ENCODE results near the gene EIF2B2. TPM values are rescaled to one million over a fixed set of nuclear protein-coding genes. Genes with fewer than 3 reads are reported as not detected.

Gene EIF2B2
- total RNA-seq, 2 experiments from 2014 or later: 33.5 to 49.8 TPM

DNA sequence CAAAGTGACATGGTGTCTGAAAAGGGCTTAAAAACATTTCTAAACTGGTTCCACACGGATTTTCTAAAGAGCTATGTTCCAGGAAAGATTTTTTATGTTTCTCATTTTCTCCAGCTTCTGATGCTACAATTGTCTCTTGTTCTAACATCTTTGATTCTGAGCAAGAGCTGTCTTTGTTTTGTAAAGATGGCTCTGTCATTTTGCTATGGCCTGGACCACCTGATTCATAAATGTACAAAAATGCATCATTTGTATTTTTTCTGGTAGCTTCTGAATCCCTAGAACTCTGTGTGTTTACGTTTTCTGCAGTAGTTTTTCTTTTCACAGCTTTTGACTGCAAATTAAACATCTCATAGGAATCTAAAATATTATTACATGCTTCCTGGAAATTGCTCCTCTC lies 45.4 kb downstream of the EIF2B2 start:
- Histone ChIP-seq H2AFZ (ENCODE audit: low read length) (no peak overlapping the region), H3K79me2 (ENCODE audit: insufficient read depth, low read depth, low read length) (no peaks in the 10 kb centered on the region), H3K9me2 (ENCODE audit: insufficient read depth, low read length) (no peaks in the 10 kb centered on the region), H3K9me3 (ENCODE audit: low read length) (no peaks in the 10 kb centered on the region), H4K20me1 (ENCODE audit: insufficient read depth, low read length) (no peaks in the 10 kb centered on the region), H3K4me3 (ENCODE audit: low read depth, low read length, poor library complexity, severe bottlenecking) (no peak overlapping the region), H3K4me1 (ENCODE audit: insufficient read depth, low read length, poor library complexity, severe bottlenecking) (peaks cover 9% of the 10 kb centered on the region), H3K36me3 (ENCODE audit: insufficient read depth, low read length) (peaks cover 9% of the 10 kb centered on the region; the same call in 1 of the 2 replicates), H3K27ac (ENCODE audit: low read depth, low read length, poor library complexity, severe bottlenecking) (no peak overlapping the region), H3K4me2 (ENCODE audit: low read length) (no peak overlapping the region)
- BruUV-seq (replicated peaks): no TSS peak
- ChIA-PET POLR2A (interaction anchor here (0.6 to 1.6 kb wide), 3 partner anchors 18 to 79 kb away, joined by 3 to 4 read pairs (median 3); no protein-coding TSS in a partner anchor), CTCF (ENCODE audit: unreplicated experiment) (no interaction called here)
- no peak for DNase-seq (ENCODE audit: low spot score)
- intact Hi-C loops (cut with micrococcal nuclease; ENCODE audit: unreplicated experiment): loop anchor here (5.0 kb wide), 1 partner anchor 41 kb away; no protein-coding TSS in a partner anchor
- TF ChIP-seq, protein P1, sequence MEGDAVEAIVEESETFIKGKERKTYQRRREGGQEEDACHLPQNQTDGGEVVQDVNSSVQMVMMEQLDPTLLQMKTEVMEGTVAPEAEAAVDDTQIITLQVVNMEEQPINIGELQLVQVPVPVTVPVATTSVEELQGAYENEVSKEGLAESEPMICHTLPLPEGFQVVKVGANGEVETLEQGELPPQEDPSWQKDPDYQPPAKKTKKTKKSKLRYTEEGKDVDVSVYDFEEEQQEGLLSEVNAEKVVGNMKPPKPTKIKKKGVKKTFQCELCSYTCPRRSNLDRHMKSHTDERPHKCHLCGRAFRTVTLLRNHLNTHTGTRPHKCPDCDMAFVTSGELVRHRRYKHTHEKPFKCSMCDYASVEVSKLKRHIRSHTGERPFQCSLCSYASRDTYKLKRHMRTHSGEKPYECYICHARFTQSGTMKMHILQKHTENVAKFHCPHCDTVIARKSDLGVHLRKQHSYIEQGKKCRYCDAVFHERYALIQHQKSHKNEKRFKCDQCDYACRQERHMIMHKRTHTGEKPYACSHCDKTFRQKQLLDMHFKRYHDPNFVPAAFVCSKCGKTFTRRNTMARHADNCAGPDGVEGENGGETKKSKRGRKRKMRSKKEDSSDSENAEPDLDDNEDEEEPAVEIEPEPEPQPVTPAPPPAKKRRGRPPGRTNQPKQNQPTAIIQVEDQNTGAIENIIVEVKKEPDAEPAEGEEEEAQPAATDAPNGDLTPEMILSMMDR (conservative IDR thresholded peaks at IDR 0.05; ENCODE audit: low read length): no peak
- no peak for TF ChIP-seq EZH2phosphoT487 (IDR thresholded peaks at IDR 0.05; ENCODE audit: borderline replicate concordance, low read depth, low read length)

DNA sequence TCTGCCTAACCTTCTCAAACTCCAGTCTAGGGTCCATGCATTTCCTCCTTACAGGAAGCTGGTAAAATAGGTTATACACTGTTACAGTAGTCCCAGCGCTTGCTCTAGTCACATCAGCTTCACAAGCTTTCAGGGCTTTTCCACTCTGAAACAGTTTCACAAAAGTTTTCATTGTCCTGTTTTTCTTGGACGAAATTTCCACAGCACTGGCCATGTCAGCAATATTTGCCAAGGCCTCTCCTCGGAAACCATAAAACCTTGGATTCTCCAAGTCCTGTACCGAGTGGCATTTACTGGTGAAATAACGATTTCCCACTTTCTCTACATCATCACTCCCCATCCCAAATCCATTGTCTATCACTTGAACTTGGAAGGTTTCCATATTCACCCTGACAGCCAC lies 46.4 kb downstream of the EIF2B2 start:
- no peak for TF ChIP-seq EZH2phosphoT487 (IDR thresholded peaks at IDR 0.05; ENCODE audit: borderline replicate concordance, low read depth, low read length)
- TF ChIP-seq, protein P1 (conservative IDR thresholded peaks at IDR 0.05; ENCODE audit: low read length): no peak
- Histone ChIP-seq H3K4me2 (ENCODE audit: low read length) (no peak overlapping the region), H3K79me2 (ENCODE audit: insufficient read depth, low read depth, low read length) (no peaks in the 10 kb centered on the region), H3K9me2 (ENCODE audit: insufficient read depth, low read length) (no peaks in the 10 kb centered on the region), H3K9me3 (ENCODE audit: low read length) (no peaks in the 10 kb centered on the region), H3K36me3 (ENCODE audit: insufficient read depth, low read length) (peaks cover 18% of the 10 kb centered on the region; the same call in 1 of the 2 replicates), H3K27ac (ENCODE audit: low read depth, low read length, poor library complexity, severe bottlenecking) (no peak overlapping the region), H3K4me3 (ENCODE audit: low read depth, low read length, poor library complexity, severe bottlenecking) (no peak overlapping the region), H3K4me1 (ENCODE audit: insufficient read depth, low read length, poor library complexity, severe bottlenecking) (peaks cover 9% of the 10 kb centered on the region), H4K20me1 (ENCODE audit: insufficient read depth, low read length) (no peaks in the 10 kb centered on the region), H2AFZ (ENCODE audit: low read length) (no peak overlapping the region)
- DNase-seq (ENCODE audit: low spot score): no peak
- CTCF ChIA-PET (ENCODE audit: unreplicated experiment): interaction anchor here (0.8 kb wide), 1 partner anchor 39 kb away, joined by 3 read pairs; no protein-coding TSS in a partner anchor
- no TSS peak for BruUV-seq (replicated peaks)
- intact Hi-C loops (cut with micrococcal nuclease; ENCODE audit: unreplicated experiment): loop anchor here (5.0 kb wide), 1 partner anchor 42 kb away; no protein-coding TSS in a partner anchor
- POLR2A ChIA-PET: interaction anchor here (1.6 kb wide), 1 partner anchor 17 kb away, joined by 4 read pairs; no protein-coding TSS in a partner anchor

DNA sequence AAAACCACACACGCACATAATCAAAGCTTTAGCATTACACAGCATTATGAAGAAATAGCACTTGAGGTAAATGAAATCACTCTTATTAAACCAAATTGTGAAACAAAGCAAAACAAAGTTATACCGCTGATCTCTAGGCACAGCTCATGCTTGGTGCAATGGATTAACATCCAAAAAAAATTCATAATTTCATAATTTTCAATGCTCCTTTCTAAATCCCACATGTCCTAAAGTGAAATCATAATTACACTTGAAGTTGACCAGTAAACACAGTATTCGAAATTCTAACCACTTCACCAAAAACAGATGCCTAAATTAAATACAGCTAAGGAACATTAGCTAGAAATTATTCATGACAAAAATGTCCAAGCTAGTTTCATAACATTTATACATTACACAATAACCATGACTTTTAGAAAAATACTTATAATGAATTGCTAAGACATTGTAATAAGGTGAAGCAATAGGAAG lies 47.0 kb downstream of the EIF2B2 start:
- TF ChIP-seq, protein P1 (conservative IDR thresholded peaks at IDR 0.05; ENCODE audit: low read length): no peak
- TF ChIP-seq EZH2phosphoT487 (IDR thresholded peaks at IDR 0.05; ENCODE audit: borderline replicate concordance, low read depth, low read length): no peak
- no peaks in the 10 kb centered on the region for H3K9me2 ChIP-seq (ENCODE audit: insufficient read depth, low read length)
- H3K36me3 ChIP-seq (ENCODE audit: insufficient read depth, low read length): peaks cover 22% of the 10 kb centered on the region; the same call in 1 of the 2 replicates
- peaks cover 9% of the 10 kb centered on the region for H3K4me1 ChIP-seq (ENCODE audit: insufficient read depth, low read length, poor library complexity, severe bottlenecking)
- ChIA-PET POLR2A (no interaction called here), CTCF (ENCODE audit: unreplicated experiment) (no interaction called here)
- no peak overlapping the region for H3K27ac ChIP-seq (ENCODE audit: low read depth, low read length, poor library complexity, severe bottlenecking)
- H3K9me3 ChIP-seq (ENCODE audit: low read length): no peaks in the 10 kb centered on the region
- no peak overlapping the region for H2AFZ ChIP-seq (ENCODE audit: low read length)
- no peak for DNase-seq (ENCODE audit: low spot score)
- no TSS peak for BruUV-seq (replicated peaks)
- intact Hi-C loops (cut with micrococcal nuclease; ENCODE audit: unreplicated experiment): loop anchor here (5.0 kb wide), 1 partner anchor 42 kb away; no protein-coding TSS in a partner anchor
- H3K4me3 ChIP-seq (ENCODE audit: low read depth, low read length, poor library complexity, severe bottlenecking): no peak overlapping the region
- H4K20me1 ChIP-seq (ENCODE audit: insufficient read depth, low read length): no peaks in the 10 kb centered on the region
- no peak overlapping the region for H3K4me2 ChIP-seq (ENCODE audit: low read length)
- H3K79me2 ChIP-seq (ENCODE audit: insufficient read depth, low read depth, low read length): no peaks in the 10 kb centered on the region
